K562 (cell line): ENCODE results near the gene SLC22A4. TPM values are rescaled to one million over a fixed set of nuclear protein-coding genes. Genes with fewer than 3 reads are reported as not detected.

ENCODE experiments used
- CREB3L1 ChIP-seq: fragments of 450-650 bp; IDR thresholded peaks from 2 replicates; pipeline ENCODE4 v1.6.1; 2014; ENCODE audit warnings: low read depth, mild to moderate bottlenecking, moderate library complexity, borderline replicate concordance
- CSDE1 ChIP-seq, 2 experiments: fragments of 450-650 bp; IDR thresholded peaks; 2 replicates each; pipeline ENCODE4 v1.6.1; 2016; ENCODE audit warnings: mild to moderate bottlenecking in 1 of 2
- E4F1 ChIP-seq: fragments of 250-450 bp; sonication (Bioruptor Pico); IDR thresholded peaks from 2 replicates; pipeline ENCODE4 v1.5.0; 2021; ENCODE audit warnings: mild to moderate bottlenecking, borderline replicate concordance
- MBD2 ChIP-seq: sonication (generic); IDR thresholded peaks from 2 replicates; pipeline ENCODE4 v1.6.1; 2016; ENCODE audit warnings: low read depth, borderline replicate concordance
- MGA ChIP-seq: fragments of 450-650 bp; IDR thresholded peaks from 2 replicates; pipeline ENCODE4 v1.6.1; 2016; ENCODE audit warnings: mild to moderate bottlenecking, moderate library complexity
- NR2C1 ChIP-seq, 2 experiments: fragments of 450-650 bp; IDR thresholded peaks; 2 replicates each; pipeline ENCODE4 v1.6.1; 2017; ENCODE audit warnings: mild to moderate bottlenecking in 2 of 2, antibody characterized with exemption in 1 of 2, inconsistent platforms in 1 of 2, missing compliant biosample characterization in 1 of 2, missing genetic modification characterization in 1 of 2
- ZBTB26 ChIP-seq: fragments of 450-650 bp; formaldehyde crosslinking; IDR thresholded peaks from 2 replicates; pipeline ENCODE4 v1.4.0; 2022; ENCODE audit warnings: missing genetic modification characterization
- ZNF143 ChIP-seq: sonication (generic); formaldehyde crosslinking; IDR thresholded peaks from 2 replicates; pipeline ENCODE4 v1.9.0; 2022; ENCODE audit warnings: mild to moderate bottlenecking, missing genetic modification reagents
- polyA plus RNA-seq, 8 experiments: library from polyadenylated mRNA; depleted of rRNA in 4 of 8; stranded (reverse) in 5 of 8; unstranded in 3 of 8; fragments of >200 nt; fragmentation: Nextera tagmentation in 2 of 8; fragmentation: Illumina TruSeq in 1 of 8; extraction: Ambion mirVana in 2 of 8; extraction: Trizol in 1 of 8; gene quantifications; 2 replicates each; pipeline versions ENCODE4 v1.2.1 to v1.2.3, GENCODE V29; 2011 to 2014; ENCODE audit warnings: inconsistent platforms in 1 of 8, missing spikeins in 1 of 8
- total RNA-seq, 7 experiments: library from RNA; depleted of rRNA in 6 of 7; stranded (reverse); fragments of >200 nt in 6 of 7; fragmentation: Illumina TruSeq in 2 of 7; extraction: Trizol in 2 of 7; gene quantifications; 2 replicates each; pipeline versions ENCODE4 v1.2.1 to v1.2.3, GENCODE V29; 2011 to 2021; ENCODE audit warnings: low replicate concordance in 1 of 7

The SLC22A4 gene
- total and polyA plus RNA-seq, 9 of the 15 experiments (the other 6 are each of a cell fraction or from before 2014, with no cell fraction given), result 2.7 to 9.5 (median 6.2) TPM

- TF ChIP-seq MGA (peak; percentile 89), ZNF143 (CRISPR knock-in tag) (0 out of 2 replicates have a peak, but pooled peaks have one; percentile 25), NR2C1 (IDR thresholded peaks at IDR 0.05) (no peak), NR2C1 (tag; IDR thresholded peaks at IDR 0.05) (no peak), CSDE1 (IDR thresholded peaks at IDR 0.05) (no peak), CREB3L1 (peak; percentile 75), MBD2 (0 out of 2 replicates have a peak, but pooled peaks have one; percentile 24), ZBTB26 (CRISPR knock-in tag) (no peak), E4F1 (CRISPR knock-in tag) (no peak)
Observed at GRCh38 chr5:132369474-132370180, 75.4 kb downstream of the SLC22A4 start, which contains the start of gene SLC22A5 (continued).
